ENCODE results near the gene HKDC1. TPM values are rescaled to one million over a fixed set of nuclear protein-coding genes. Genes with fewer than 3 reads are reported as not detected.

HKDC1 gene
- polyA plus RNA-seq, 1 of the 3 experiments (the other 2 are of a cell fraction): 0.10 TPM

DNA sequence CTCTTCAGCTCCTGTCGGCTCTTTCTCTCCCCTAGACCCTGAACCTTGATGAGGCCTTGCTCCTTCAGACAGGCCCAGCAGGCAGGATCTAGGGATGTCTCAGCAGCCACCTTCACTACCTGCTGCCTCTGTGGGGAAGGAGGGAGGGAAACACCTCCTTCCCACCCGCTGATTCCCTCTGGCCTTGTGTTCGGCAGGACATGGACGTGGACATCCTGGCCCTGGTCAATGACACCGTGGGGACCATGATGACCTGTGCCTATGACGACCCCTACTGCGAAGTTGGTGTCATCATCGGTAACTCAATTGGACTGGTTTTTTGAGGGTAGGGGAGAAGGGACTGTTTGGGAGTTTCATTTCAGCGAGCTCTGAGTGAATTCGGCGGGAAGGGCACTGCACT, 20.3 kb downstream of the HKDC1 start (continued):
- TF ChIP-seq, protein P1, sequence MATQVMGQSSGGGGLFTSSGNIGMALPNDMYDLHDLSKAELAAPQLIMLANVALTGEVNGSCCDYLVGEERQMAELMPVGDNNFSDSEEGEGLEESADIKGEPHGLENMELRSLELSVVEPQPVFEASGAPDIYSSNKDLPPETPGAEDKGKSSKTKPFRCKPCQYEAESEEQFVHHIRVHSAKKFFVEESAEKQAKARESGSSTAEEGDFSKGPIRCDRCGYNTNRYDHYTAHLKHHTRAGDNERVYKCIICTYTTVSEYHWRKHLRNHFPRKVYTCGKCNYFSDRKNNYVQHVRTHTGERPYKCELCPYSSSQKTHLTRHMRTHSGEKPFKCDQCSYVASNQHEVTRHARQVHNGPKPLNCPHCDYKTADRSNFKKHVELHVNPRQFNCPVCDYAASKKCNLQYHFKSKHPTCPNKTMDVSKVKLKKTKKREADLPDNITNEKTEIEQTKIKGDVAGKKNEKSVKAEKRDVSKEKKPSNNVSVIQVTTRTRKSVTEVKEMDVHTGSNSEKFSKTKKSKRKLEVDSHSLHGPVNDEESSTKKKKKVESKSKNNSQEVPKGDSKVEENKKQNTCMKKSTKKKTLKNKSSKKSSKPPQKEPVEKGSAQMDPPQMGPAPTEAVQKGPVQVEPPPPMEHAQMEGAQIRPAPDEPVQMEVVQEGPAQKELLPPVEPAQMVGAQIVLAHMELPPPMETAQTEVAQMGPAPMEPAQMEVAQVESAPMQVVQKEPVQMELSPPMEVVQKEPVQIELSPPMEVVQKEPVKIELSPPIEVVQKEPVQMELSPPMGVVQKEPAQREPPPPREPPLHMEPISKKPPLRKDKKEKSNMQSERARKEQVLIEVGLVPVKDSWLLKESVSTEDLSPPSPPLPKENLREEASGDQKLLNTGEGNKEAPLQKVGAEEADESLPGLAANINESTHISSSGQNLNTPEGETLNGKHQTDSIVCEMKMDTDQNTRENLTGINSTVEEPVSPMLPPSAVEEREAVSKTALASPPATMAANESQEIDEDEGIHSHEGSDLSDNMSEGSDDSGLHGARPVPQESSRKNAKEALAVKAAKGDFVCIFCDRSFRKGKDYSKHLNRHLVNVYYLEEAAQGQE (IDR thresholded peaks at IDR 0.05; ENCODE audit: low read depth, low read length): no peak
- TF ChIP-seq CHD2 (IDR thresholded peaks at IDR 0.05; ENCODE audit: low read length, partially characterized antibody) (no peak), YY1 (IDR thresholded peaks at IDR 0.05; ENCODE audit: low read depth) (no peak), FOXM1 (IDR thresholded peaks at IDR 0.05; ENCODE audit: low read depth) (no peak)

DNA sequence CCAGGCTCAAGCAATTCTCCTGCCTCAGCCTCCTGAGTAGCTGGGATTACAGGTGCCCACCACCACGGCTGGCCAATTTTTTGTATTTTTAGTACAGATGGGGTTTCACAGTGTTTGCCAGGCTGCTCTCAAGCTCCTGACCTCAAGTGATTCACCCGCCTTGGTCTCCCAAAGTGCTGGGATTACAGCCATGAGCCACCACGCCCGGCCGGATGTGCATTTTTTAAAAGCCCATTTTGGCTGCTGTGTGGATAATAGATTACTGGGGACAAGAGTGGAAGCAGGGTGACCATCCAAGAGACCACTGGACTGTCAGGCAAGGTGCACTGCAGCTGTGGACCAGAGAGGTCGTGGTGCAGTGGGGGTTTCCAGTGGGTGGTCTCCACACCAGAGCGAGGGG, 21.4 kb downstream of the HKDC1 start:
- no peaks in the 10 kb centered on the region for H3K9me2 ChIP-seq
- no peak overlapping the region for H3K4me2 ChIP-seq
- ChIA-PET CTCF (interaction anchor here (1.0 to 6.9 kb wide), 6 partner anchors 95 to 279 kb away, joined by 3 to 105 read pairs (median 6); no protein-coding TSS in a partner anchor), POLR2A (no interaction called here)
- DNase-seq: no peak
- H4K20me1 ChIP-seq (ENCODE audit: insufficient read depth): no peaks in the 10 kb centered on the region
- H3K27me3 ChIP-seq (ENCODE audit: insufficient read depth): no peaks in the 10 kb centered on the region
- H2AFZ ChIP-seq (ENCODE audit: low read depth): no peak overlapping the region
- no peaks in the 10 kb centered on the region for H3K4me1 ChIP-seq (ENCODE audit: control insufficient read depth in 1 of 2, insufficient read depth in 2 of 2, low read depth in 1 of 2, low read length in 1 of 2)
- 84% methylated on average over 7 of the region's 7 CpGs for whole genome bisulfite sequencing (ENCODE audit: low lambda C conversion rate)
- H3K9ac ChIP-seq: no peak overlapping the region
- no peak overlapping the region for H3K27ac ChIP-seq (ENCODE audit: low read depth in 2 of 2, low read length in 1 of 2)
- H3K36me3 ChIP-seq (replicated peaks in 1 of 2; ENCODE audit: control insufficient read depth in 1 of 2, insufficient read depth in 2 of 2, low read length in 1 of 2): no peaks in the 10 kb centered on the region
- no peaks in the 10 kb centered on the region for H3K79me2 ChIP-seq (ENCODE audit: insufficient read depth)
- H3K4me3 ChIP-seq (ENCODE audit: low read depth in 2 of 2, low read length in 1 of 2): no peak overlapping the region
- H3K9me3 ChIP-seq: no peaks in the 10 kb centered on the region
- TF ChIP-seq SMC3 (IDR thresholded peaks at IDR 0.05; ENCODE audit: low read depth, low read length) (no peak), MEF2A (IDR thresholded peaks at IDR 0.05; ENCODE audit: borderline replicate concordance, low read depth) (no peak), SIN3A (IDR thresholded peaks at IDR 0.05; ENCODE audit: borderline replicate concordance, low read depth, low read length) (no peak)
- TF ChIP-seq, protein P2, sequence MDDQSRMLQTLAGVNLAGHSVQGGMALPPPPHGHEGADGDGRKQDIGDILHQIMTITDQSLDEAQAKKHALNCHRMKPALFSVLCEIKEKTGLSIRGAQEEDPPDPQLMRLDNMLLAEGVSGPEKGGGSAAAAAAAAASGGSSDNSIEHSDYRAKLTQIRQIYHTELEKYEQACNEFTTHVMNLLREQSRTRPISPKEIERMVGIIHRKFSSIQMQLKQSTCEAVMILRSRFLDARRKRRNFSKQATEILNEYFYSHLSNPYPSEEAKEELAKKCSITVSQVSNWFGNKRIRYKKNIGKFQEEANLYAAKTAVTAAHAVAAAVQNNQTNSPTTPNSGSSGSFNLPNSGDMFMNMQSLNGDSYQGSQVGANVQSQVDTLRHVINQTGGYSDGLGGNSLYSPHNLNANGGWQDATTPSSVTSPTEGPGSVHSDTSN (IDR thresholded peaks at IDR 0.05): no peak
- H3F3A ChIP-seq (replicated peaks; ENCODE audit: insufficient read depth): no peaks in the 10 kb centered on the region

DNA sequence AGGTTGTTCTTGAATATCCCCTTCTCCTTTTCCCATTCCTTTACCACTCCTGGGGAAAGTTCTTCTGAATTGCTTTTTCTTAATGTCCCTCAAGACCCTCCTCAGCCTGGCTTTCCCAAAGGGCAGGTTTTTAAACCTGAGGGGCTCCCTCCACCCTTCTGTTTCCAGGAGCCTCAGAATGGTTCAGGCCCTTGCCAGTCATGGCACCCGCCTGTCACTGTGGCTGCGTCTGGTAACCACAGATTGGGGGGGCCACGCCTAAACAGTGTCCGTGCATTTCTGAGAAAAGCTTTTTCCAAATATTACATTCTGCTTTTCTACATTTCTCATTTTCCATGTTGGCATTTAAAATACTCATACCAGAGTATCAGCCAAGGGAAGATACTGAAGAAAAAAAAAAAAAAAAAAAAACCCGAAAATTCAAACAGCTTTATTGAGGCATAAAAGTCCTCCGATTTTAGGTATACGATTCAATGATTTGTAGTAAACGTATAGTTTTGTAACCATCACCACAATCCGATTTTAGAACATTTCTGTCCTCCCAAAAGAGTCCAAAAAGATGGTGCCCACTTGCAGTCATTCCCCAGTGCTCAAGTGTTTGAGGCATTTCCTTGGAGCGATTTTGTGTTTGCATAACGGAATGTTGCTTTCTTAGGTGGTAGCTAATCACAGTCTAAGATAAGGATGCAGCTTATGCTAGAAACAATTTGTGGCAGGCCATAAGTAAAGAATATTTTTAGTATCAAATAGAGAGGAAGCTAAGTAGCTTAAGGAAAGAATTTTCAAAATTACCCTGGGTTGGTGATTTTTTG, 22.1 kb downstream of the HKDC1 start:
- no peak overlapping the region for H3K9ac ChIP-seq

More for the DNA sequence above, 22.1 kb downstream of the HKDC1 start:
- Histone ChIP-seq H3K4me3 (ENCODE audit: low read depth in 2 of 2, low read length in 1 of 2) (no peak overlapping the region), H3K4me2 (no peak overlapping the region), H3K4me1 (ENCODE audit: control insufficient read depth in 1 of 2, insufficient read depth in 2 of 2, low read depth in 1 of 2, low read length in 1 of 2) (no peaks in the 10 kb centered on the region), H4K20me1 (ENCODE audit: insufficient read depth) (no peaks in the 10 kb centered on the region), H3K36me3 (replicated peaks in 1 of 2; ENCODE audit: control insufficient read depth in 1 of 2, insufficient read depth in 2 of 2, low read length in 1 of 2) (no peaks in the 10 kb centered on the region), H3K9me2 (no peaks in the 10 kb centered on the region), H3K27me3 (ENCODE audit: insufficient read depth) (no peaks in the 10 kb centered on the region), H3K79me2 (ENCODE audit: insufficient read depth) (no peaks in the 10 kb centered on the region), H3K9me3 (no peaks in the 10 kb centered on the region), H3K27ac (ENCODE audit: low read depth in 2 of 2, low read length in 1 of 2) (no peak overlapping the region), H3F3A (replicated peaks; ENCODE audit: insufficient read depth) (no peaks in the 10 kb centered on the region), H2AFZ (ENCODE audit: low read depth) (no peak overlapping the region)
- POLR2A ChIA-PET: no interaction called here
- CTCF ChIA-PET: interaction anchor here (0.9 to 2.0 kb wide), 8 partner anchors 8 to 279 kb away, joined by 3 to 12 read pairs (median 3); no protein-coding TSS in a partner anchor
- TF ChIP-seq NRF1 (IDR thresholded peaks at IDR 0.05; ENCODE audit: low read depth, low read length): no peak
- no peak for TF ChIP-seq TAF1 (IDR thresholded peaks at IDR 0.05; ENCODE audit: borderline replicate concordance, low read depth, low read length)
- TF ChIP-seq JUND (IDR thresholded peaks at IDR 0.05): no peak
- TF ChIP-seq FOXM1 (IDR thresholded peaks at IDR 0.05; ENCODE audit: low read depth): no peak
- TF ChIP-seq, protein P3, sequence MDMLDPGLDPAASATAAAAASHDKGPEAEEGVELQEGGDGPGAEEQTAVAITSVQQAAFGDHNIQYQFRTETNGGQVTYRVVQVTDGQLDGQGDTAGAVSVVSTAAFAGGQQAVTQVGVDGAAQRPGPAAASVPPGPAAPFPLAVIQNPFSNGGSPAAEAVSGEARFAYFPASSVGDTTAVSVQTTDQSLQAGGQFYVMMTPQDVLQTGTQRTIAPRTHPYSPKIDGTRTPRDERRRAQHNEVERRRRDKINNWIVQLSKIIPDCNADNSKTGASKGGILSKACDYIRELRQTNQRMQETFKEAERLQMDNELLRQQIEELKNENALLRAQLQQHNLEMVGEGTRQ (IDR thresholded peaks at IDR 0.05; ENCODE audit: borderline replicate concordance, low read depth, low read length): no peak
- no peak for DNase-seq
- 83% methylated on average over 11 of the region's 11 CpGs for WGBS (ENCODE audit: low lambda C conversion rate)

Measured in SK-N-SH (cell line).